CD4-positive, alpha-beta T cell treated with Interleukin-17A for 1 hour (primary cell): ENCODE data around the gene ATG3.
"Not testable (repeated sequence)": the region's sequence is repeated elsewhere in the genome, so short reads cannot be mapped to it uniquely, and the experiment has no call there.

Source experiments
- DNase-seq: peaks from one replicate; pipeline ENCODE4 v3.0.0-alpha.2; 2020

Gene ATG3

GRCh38 chr3:112497897-112498548 is 63.7 kb downstream of the ATG3 start:
- no peak for DNase-seq

GRCh38 chr3:112496366-112497067 is 65.2 kb downstream of the ATG3 start:
- peak; percentile 36 for DNase-seq

DNA sequence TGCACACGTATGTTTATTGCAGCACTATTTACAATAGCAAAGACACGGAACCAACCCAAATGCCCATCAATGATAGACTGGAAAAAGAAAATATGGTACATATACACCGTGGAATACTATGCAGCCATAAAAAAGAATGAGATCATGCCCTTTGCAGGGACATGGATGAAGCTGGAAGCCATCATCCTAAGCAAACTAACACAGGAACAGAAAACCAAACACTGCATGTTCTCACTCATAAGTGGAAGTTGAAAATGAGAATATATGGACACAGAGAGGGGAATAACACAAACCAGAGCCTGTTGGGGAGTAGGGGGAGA is 67.4 kb downstream of the ATG3 start:
- not testable (repeated sequence) for DNase-seq

DNA sequence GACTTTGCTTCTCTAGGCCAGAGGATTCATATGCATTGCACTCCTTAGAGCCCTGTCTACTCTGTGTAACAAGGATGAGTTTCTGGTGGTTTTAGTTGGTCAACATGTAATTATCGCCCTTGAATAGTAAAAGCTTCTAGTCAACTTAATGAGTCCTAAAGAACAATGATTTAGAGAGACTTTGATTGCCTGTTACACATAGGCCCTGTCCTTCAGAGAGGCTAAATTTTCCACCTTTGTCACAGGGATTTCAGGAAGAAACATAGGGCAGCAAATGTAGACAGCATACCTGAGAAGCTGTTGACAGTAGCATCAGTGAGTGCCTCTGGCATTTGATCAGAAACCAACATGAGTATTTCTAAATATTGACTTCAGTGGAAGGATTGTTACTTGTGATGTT is 69.6 kb downstream of the ATG3 start:
- no peak for DNase-seq

DNA sequence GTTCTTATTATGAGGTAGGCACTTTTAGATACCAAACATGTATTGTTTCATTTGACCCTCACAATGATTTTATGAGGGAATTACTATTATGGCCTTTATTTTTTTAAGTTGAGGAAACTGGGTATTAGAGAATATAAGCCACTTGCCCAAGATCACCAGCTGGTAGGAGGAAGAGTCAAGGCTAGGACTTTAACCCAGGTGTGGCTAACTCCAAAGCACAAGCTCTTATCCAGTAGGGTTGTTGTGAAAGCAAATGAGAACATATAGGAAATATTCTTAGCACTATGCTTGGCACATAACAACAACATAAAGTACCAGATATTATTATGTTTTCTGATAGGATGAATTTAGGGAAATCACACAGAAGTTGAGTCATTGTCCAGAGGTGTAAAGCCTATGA is 70.4 kb downstream of the ATG3 start:
- no peak for DNase-seq

- peak; percentile 37 for DNase-seq
Observed at GRCh38 chr3:112489674-112490479, 71.9 kb downstream of the ATG3 start.

- DNase-seq, result no peak
Observed at GRCh38 chr3:112486811-112487505, 74.8 kb downstream of the ATG3 start.

- DNase-seq, result no peak
Observed at GRCh38 chr3:112484352-112484751, 77.4 kb downstream of the ATG3 start.

- DNase-seq, result no peak
Observed at GRCh38 chr3:112482675-112483074, 79.1 kb downstream of the ATG3 start.
